HG03045 (cell line): ENCODE results near the gene KLF16.

Experiments used
- ATAC-seq: cut with Tn5 transposase; IDR thresholded peaks from one replicate; pipeline ENCODE4 v1.9.1; 2021; ENCODE audit warnings: mild to moderate bottlenecking, moderate library complexity; ENCODE audit not compliant: unreplicated experiment

KLF16 gene

DNA sequence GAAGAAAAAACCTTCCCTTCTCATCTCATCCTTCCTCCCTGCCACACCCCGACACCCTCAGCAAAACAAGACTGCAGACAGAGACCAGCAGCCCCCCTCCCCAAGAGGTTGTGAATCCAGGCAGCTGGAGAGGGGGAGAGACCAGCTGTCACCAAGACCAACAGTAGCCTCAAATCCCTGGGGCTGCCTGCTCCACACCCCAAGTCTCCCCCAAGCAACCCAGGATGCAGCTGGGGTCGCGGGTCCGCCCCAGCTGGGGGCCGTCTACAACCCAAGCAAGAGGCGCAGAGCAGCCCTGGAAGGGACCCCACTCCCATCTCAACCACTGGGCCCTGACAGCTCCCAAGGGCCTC is 7.1 kb downstream of the KLF16 start:
- no peak for ATAC-seq

DNA sequence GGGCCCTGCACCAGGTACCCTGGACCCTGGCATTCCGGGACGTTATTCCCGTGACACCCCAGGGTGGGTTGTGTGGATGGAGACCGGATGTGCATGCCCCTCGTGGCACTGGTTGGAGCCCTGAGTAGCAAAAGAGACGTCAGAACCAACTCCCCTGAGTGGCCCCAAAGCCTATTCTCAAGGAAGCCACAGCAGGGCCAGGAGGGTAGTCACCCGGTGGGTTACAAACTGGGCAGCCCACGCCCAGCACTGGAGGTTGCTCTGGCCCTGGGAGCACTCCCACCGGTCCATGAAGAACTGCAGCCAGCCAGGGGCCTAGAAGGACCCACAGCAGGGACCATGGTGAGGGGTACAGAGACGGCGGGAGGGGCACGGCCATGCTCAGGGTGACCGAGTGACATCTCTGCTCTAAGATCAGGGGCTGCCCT is 7.5 kb downstream of the KLF16 start:
- ATAC-seq = peak; percentile 5

DNA sequence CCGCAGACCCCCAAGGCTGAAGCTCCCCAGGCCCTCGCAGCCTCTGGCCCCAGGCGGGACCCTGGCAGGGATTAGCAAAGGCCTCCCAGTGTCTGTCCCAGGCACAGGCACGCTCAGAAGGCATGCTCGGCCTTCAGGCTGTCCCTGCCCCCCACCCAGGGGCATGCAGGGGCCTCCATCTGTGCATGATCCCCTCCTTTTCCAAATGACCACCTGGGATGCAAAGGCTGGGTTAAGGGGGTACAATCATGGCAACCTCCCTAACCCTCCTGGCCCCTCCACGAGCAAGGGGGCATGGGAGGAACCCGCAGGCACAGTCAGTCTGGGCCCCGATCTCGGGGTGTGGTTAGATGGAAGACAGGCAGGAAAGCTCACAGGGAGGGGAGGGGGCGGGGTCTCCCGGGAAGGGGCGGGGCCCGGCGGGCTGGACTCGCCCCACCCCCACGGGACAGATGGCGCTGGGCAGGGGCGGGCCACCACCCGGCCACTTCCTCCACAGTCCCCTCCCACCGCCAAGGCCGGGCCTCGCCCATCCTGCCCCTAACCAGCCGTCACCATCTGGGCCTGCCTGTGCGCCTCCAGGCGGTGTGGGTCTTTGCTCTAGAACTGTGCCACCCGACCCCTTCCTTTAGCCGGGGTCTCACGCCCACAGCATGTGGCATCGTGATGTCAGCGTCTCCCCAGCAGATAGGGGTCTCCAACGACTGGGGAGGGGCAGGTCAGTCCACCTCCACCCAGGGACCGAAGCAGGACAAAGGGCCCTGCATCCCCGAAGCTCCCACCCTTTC is 8.1 kb downstream of the KLF16 start:
- ATAC-seq = peak; percentile 40

DNA sequence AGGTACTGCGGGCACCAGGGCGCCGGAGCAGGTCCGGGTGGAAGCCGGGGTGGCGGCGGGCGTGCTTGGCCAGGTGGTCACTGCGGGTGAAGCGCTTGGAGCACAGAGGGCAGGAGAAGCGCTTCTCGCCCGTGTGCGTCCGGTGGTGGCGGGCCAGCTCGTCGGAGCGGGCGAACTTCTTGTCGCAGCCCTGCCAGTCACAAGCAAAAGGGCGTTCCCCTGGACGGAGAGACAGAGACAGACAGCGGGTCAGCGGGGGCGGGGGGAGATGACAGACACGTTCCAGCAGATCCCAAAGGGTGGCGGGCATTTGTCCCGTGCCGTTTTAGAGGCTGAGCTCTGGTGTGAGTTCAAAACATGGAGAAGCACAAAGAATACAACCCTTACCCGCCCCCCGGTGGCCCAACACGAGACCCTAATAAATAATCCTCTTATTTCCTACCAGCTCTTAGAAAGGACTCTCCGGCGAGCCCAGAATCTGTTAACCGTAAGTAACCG is 8.8 kb downstream of the KLF16 start:
- no peak for ATAC-seq

DNA sequence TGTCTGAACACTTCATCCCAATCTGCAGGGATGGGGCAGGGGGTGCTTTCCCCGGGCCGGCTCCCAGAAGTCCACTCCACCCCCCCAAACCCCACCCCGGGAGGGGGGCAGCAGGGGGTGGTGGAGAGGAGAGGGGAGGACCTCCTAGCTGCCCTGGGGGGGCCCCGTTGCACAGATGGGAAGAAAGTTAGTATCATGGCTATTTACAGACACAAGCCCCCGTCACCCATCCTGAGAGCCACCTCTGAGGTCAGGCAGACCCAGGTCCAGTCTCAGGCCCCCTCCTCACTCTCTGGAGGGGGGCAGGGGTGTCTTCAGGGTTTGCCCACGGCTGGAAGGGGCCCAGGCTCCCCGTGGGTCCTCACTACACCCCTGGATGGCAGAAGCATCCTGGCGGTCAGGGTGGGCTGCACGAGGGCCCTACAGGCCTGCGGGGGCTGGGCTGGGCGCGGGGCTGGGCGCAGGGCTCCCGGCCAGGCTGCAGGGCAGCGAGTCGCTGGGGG is 9.3 kb downstream of the KLF16 start:
- ATAC-seq = no peak

GRCh38 chr19:1853295-1854038 is 9.9 kb downstream of the KLF16 start:
- no peak for ATAC-seq

- no peak for ATAC-seq
These were observed 10.7 kb downstream of the KLF16 start for GRCh38 chr19:1852581-1853128.

DNA sequence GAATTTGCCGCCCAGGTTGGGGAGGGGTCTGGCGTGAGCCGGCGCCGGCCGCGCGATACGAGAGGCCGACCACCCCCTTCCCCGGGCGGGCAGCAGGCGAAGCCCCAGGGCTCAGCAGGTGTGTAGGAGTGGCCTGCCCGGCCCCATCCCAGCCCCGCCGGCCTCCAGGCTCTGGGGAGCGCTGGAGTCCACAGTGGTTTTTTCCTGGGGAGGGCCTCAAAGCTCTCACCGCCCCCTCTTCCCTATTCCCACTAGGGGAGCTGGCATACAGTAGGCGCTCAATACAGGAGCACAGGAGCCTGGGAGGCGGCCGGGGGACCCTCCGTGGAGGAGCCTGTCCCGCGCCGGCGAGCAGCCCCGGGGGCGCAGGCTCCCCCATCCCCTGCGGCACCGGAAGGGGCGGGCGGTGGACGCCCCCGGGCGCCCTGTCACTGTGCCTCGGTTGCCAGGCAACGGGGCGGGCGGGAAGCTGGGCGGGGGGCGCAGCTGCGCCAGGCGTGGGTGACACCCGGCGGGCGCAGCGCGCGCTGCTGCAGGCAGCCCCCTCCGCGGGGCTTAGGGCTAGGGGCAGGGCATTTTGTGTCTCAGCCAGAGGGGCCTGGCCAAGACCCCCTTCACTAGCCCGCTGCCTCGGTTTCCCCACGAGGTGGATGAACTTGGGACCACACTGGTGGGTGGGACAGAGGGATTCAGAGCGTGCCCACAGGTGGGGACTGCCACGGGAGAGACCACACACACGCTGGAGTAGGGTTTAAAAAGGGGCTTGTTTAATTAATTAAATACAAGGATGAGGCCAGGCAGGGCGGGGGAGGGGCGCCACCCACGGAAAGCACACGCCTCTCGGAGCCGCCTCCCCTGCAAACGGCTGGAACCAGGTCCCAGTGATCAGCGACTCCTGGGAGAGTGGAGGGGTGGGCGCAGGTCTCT is 11.5 kb downstream of the KLF16 start:
- no peak for ATAC-seq

DNA sequence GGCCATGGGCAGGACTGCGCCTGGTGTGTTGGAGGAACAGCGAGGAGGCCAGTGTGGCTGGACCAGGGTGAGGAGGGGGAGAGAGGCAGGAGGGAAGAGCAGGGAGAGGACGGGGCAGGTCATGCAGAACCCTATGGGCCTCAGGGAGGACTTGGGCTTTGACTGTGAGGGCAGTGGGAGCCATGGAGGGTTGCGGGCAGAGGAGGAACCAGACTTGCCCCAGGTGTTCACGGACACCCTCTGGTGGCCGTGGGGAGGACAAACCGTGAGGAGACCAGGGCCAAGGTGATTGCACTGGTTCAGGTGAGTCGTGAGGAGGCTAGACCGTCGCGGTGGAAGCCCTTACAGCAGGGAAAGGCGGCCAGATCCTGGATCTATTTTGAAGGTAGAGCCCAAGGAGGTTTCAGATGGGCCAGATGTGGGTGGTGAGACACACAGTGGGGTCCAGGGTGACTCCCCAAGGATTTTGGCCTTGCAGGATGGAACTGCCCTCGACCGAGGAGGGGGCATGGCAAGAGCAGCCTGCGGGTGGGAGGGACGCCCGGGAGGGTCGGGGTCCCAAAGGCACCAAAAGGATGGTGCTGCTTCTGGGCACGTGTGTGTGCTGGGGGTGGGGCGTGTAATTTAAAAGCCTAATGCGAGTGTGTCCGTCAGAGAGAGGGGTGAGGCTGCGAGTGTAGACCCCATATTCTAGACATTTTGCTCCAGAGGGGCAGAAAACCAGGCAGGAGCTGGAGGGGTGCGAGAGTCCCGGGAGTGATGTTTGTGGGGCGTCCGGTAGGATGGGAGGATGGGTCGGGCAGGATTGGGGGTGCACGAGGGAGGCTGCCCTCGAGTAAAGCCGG is 12.3 kb downstream of the KLF16 start:
- no peak for ATAC-seq

- no peak for ATAC-seq
These were observed 13.4 kb downstream of the KLF16 start for GRCh38 chr19:1849886-1850398.

GRCh38 chr19:1849132-1849474 is 14.3 kb downstream of the KLF16 start:
- ATAC-seq = no peak

- peak; percentile 64 for ATAC-seq
These were observed 14.8 kb downstream of the KLF16 start, which contains the start of gene REXO1 for GRCh38 chr19:1848399-1849131. REXO1 (minus strand) TSS chr19:1848483; CDS start chr19:1848358, 125 bp downstream.

DNA sequence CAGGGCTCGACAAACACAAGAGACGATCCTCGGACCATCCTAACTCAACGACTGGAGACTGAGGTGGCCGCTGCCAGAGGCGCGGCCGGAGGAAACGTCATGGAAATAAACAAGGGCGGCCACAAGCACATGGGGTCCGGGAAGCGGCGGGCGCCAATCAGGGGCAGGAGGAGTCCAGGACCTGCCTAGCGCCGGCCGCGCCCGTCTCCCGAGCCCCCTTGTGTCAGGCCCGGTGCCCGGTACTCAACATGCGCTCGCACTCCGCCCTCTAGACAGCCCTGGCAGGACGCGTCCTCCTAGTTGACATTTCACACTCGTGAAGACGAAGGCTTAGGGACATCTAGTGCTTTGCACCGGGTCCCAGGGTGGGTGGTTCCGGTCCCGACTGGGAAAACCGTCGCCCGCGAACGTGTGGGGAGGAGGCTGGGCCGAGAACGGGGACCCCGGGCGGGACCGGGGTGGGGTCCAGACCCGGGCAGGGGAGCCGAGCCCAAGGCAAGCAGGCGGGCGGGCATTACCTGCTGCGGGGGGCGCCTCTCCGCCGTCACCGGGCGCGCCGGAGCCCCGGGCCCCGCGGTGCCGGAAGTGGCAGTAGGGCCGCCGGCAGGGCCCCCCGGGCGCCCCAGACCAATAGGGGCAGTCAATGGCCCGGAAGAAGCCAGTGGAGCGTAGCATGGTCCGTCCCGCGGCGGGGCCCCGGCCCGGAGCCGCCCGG is 15.5 kb downstream of the KLF16 start:
- peak; percentile 23 for ATAC-seq

DNA sequence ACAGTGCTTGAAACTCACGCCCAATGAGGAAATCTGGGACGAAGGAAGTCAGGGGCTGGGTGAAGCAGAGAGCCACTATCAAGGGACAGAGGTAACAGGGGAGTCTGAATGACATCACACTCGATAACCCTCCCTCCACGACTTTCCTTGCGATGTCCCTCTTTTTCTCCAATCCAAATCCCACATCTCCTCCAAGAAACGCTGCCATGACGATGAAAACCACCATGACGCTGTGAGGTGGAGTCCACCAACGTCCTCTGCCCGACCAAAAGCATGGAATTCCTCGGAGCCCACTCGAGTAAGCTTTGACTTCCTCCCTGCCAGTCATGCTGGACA is 16.1 kb downstream of the KLF16 start:
- ATAC-seq = no peak

- no peak for ATAC-seq
These were observed 16.7 kb downstream of the KLF16 start for GRCh38 chr19:1846517-1847204.

- no peak for ATAC-seq
These were observed 17.7 kb downstream of the KLF16 start for GRCh38 chr19:1845642-1846041.

DNA sequence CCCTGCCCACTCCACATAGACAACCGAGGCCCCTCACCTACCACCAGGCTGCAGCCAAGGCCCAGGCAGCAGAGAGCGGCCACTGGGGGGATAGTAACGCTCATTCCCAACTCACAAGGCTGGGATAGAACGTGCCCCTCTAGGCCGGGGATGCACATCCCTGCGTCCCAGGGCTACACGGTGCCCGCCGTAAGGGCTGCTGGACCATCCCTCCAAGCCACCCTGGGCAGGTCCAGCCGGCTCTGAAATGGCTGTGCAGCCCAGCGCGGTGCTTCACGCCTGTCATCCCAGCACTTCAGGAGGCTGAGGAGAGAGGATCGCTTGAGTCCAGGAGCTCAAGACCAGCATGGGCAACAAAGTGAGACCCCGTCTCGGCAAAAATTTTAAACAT is 18.3 kb downstream of the KLF16 start:
- no peak for ATAC-seq
